HG03108 (cell line): ENCODE measurements around the gene GOT2.
"Not testable (repeated sequence)": the region's sequence is repeated elsewhere in the genome, so short reads cannot be mapped to it uniquely, and the experiment has no call there.

Source experiments
- ATAC-seq: cut with Tn5 transposase; IDR thresholded peaks from one replicate; pipeline ENCODE4 v1.9.1; 2021; ENCODE audit warnings: moderate library complexity; ENCODE audit not compliant: unreplicated experiment

Gene GOT2

DNA sequence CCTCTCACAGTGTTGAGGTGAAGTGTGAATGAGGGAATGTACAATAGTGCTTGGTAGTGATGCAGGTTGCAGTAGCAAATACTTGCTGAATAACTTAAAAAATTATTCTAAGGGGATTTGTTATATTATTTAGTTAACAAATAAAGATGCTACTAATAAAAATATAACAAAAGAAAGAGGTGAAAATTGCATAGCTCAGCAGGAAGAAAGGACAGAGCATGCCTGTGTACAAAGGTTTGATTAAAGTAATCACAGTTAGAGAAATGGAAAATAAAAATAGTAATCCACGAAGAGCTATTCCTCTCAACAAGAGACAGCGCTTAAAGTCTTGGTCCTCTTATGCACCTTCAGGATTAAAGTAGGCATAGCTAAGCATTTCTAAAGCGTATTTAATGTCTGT lies 11.0 kb downstream of the GOT2 start:
- ATAC-seq: no peak

DNA sequence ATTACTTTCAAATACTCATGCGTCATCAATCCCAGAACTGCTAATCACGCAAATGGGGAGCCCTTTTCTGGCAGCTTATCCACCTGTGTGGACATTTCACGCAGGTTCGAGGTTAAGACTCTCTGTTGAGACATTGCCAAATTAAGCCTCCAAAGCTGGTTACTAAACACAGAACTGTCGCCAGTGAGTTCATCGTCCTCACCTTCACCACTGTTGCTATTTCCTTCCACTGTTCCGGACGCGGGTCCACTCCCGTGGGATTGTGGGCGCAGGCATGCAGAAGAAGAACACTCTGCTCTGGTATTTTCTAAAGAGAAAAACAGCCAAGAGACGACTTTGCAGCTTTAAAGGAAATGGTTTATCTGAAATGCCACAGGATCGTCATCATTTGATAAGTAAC lies 16.1 kb downstream of the GOT2 start:
- ATAC-seq: no peak

DNA sequence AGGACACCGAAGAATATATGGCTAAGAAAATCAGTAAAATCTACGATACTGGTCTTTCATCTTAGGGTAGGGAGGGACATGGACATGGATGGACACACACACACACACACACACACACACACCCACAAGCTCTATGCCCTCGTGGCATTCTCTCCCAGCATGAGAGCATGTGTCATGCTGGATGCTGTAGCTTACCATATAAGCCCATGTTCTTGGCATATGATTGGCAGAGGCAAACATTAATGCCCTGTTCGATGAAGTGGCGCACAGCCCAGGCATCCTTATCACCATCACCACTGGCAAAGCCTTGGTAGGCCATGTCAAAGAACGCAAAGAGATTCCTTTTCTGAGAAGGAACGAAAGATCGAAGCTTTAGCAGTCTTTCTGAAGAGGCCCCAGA lies 17.6 kb downstream of the GOT2 start:
- ATAC-seq: no peak

- no peak for ATAC-seq
These were observed 20.4 kb downstream of the GOT2 start for GRCh38 chr16:58713742-58714141.

DNA sequence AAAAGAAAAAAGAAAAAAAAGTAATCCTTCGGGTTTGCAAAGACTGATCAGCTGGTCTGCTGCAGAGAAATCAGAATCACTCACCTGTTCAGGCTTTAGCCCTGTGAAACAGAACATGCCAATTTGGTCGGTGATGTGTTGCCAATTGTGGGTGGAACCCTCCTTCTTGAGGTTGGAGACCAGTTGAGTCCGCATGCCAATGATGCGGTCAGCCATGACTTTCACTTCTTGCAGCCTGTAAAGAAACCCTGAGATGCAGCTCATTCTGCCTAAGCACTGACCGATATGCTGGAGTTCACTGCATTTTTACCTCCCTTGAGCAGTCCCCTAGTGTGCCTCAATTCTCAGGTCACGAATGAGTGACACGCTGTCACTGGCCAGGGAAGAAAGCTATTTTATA lies 24.8 kb downstream of the GOT2 start:
- ATAC-seq: no peak

- no peak for ATAC-seq
These were observed 35.0 kb downstream of the GOT2 start for GRCh38 chr16:58699151-58699550.

DNA sequence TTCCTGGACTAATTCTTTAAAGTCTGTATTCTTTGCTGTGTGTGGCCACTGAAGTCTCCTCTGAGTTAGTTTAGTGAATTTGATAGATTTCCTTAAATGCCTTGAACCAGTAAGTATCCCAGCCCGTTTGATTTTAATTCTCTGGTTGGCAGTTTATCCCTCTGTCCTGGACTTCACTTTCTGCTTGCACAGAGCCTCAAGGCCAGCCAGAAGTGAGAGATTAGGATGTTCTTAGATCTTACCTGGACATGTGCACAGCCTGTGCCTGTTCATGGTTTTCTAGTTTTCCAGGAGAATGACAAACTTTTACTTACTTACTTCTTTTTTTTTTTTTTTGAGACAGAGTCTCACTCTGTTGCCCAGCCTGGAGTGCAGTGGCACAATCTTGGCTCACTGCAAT lies 38.7 kb downstream of the GOT2 start:
- ATAC-seq: no peak

DNA sequence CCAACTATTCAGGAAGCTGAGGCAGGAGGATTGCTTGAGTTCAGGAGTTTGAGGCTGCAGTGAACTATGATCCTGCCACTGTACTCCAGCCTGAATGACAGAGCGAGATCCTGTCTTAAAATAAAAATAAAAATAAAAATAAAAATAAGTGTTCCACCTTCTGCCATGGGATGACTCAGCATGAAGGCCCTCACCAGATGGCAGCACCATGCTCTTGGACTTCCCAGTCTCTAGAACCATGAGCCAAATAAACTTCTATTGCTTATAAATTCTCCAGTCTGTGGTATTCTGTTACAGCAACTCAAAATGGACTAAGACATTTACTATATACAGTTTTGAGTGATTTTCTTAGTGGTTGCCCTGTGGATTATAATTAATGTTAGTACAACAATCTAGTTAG lies 41.7 kb downstream of the GOT2 start:
- no peak for ATAC-seq

- ATAC-seq: not testable (repeated sequence)
These were observed 47.0 kb downstream of the GOT2 start for GRCh38 chr16:58686985-58687706.

GRCh38 chr16:58685084-58685449 lies 49.0 kb downstream of the GOT2 start:
- ATAC-seq: no peak

GRCh38 chr16:58684354-58685083 lies 49.6 kb downstream of the GOT2 start, which contains the start of gene SLC38A7:
TSS of gene SLC38A7 (minus strand) at chr16:58684770. CDS start at chr16:58680126, 4,644 bp downstream.
- peak; percentile 96 for ATAC-seq

GRCh38 chr16:58684001-58684353 lies 50.1 kb downstream of the GOT2 start:
- ATAC-seq: no peak

GRCh38 chr16:58679763-58680162 lies 54.4 kb downstream of the GOT2 start:
- no peak for ATAC-seq

DNA sequence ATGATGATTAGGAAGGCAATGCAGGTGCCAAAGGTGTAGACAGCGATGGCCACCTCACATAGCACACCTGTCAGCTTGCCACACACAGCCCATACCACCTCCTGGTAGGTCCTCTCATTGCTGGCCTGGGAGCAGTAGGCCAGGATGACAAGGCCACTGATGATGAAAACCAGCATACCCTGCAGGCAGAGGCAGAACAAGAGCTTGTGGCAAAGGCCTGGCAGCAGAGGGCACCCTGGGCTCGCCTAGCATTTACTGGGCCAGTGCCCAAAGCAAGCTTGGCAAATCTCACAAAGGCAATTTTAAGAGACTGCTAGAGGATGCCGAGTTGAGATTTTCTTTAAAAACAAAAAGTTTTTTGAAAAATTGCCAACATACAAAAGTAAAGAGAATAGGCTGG lies 55.4 kb downstream of the GOT2 start:
- ATAC-seq: no peak

GRCh38 chr16:58678269-58678668 lies 55.8 kb downstream of the GOT2 start:
- no peak for ATAC-seq

- ATAC-seq: no peak
These were observed 63.1 kb downstream of the GOT2 start for GRCh38 chr16:58670946-58671583.

DNA sequence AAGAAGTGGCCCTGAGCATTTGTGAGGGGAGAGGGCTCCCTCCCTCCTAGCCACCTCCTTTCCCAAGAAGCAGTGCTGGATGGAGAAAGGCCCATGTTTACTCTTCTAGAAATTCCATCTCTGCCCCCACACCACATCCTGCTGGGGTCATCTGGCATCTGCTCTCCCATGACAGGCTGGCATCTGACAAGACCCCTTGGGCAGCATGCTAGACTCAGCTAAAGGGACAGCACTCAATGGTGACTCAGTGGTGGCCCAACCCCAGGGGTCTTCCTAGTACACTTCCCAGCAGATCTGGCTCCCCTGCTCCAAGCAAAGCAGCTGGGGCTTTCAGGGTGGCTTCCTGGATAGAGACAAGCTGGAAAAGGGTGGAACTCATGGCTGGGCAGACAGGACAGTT lies 63.9 kb downstream of the GOT2 start:
- no peak for ATAC-seq

DNA sequence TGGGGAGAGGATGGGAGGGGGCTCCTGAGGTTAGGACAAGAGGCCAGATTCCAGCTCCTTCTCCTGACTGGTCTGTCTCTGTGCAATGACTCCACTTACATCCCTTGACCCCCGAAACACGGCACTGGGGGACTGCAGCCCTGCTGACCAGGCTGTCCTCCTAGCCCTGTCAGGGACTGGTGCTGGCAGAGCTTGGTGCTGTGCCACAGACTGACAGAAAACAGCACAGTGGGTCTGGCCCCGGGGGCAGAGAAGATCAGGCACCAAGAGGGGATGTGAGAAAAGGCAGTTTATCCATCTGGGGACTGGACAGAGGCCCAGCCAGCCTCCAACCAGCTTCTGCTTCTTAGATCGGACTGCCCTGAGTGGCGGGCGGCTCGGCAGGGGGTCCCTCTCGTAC lies 68.9 kb downstream of the GOT2 start:
- no peak for ATAC-seq

- ATAC-seq: peak; percentile 85
These were observed 72.8 kb downstream of the GOT2 start for GRCh38 chr16:58661199-58661830.

DNA sequence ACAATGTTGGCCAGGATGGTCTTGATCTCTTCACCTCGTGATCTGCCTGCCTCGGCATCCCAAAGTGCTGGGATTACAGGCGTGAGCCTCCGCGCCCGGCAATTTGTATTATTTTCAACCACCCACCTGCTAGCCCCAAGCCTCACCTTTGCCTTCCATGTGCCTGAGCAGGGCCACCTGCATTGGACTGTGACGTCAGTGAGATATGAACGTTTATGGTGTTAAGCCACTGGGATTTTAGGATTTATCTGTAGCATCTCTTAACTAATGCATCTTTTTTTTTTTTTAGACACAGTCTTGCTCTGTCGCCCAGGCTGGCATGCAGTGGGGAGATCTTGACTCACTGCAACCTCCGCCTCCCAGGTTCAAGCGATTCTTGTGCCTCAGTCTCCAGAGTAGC lies 74.2 kb downstream of the GOT2 start:
- ATAC-seq: not testable (repeated sequence)

DNA sequence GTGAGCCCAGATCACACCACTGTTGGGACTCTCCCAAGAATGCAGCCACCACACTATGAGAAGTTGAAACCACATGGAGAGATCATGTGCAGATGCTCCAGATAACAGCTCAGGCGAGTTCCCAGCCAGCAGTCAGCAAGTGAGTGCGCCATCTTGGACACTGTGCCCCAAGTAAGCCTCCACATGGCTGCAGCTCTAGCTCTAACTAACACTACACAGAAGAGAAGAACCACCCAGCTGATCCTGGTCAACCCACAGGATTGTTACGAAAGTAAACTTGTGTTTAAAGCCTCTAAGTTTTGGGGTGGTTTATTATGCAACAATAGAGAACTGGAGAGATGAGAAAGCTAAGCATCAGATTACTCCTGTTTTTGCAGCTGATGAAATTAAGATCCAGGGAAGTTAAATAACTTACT lies 75.3 kb downstream of the GOT2 start:
- no peak for ATAC-seq
